CMK (cell line): ENCODE data around the gene RAB26.

ENCODE experiments used
- DNase-seq: peaks from one replicate; pipeline ENCODE4 v3.0.0-alpha.2; 2010; ENCODE audit warnings: low read depth

RAB26 gene

GRCh38 chr16:2159175-2159838 is 10.9 kb downstream of the RAB26 start:
- DNase-seq, result no peak

- no peak for DNase-seq
Measured at GRCh38 chr16:2160915-2161551, 12.6 kb downstream of the RAB26 start.

- DNase-seq, result no peak
Measured at GRCh38 chr16:2161911-2162310, 13.5 kb downstream of the RAB26 start.

- no peak for DNase-seq
Measured at GRCh38 chr16:2162676-2163118, 14.3 kb downstream of the RAB26 start.

GRCh38 chr16:2163211-2163881 is 14.9 kb downstream of the RAB26 start:
- no peak for DNase-seq

- DNase-seq, result no peak
Measured at GRCh38 chr16:2165861-2166260, 17.4 kb downstream of the RAB26 start.

GRCh38 chr16:2166263-2167067 is 18.0 kb downstream of the RAB26 start:
- DNase-seq, result no peak

GRCh38 chr16:2167068-2167638 is 18.7 kb downstream of the RAB26 start:
- no peak for DNase-seq

- DNase-seq, result no peak
Measured at GRCh38 chr16:2170080-2170479, 21.7 kb downstream of the RAB26 start.

GRCh38 chr16:2170587-2171435 is 22.4 kb downstream of the RAB26 start:
- no peak for DNase-seq

- DNase-seq, result no peak
Measured at GRCh38 chr16:2171601-2172178, 23.3 kb downstream of the RAB26 start.

GRCh38 chr16:2172688-2173335 is 24.4 kb downstream of the RAB26 start:
- no peak for DNase-seq

- no peak for DNase-seq
Measured at GRCh38 chr16:2173366-2173765, 24.9 kb downstream of the RAB26 start.

GRCh38 chr16:2173916-2174315 is 25.5 kb downstream of the RAB26 start:
- DNase-seq, result no peak

GRCh38 chr16:2174396-2175131 is 26.1 kb downstream of the RAB26 start:
- no peak for DNase-seq

- no peak for DNase-seq
Measured at GRCh38 chr16:2175454-2175853, 27.0 kb downstream of the RAB26 start.

- DNase-seq, result no peak
Measured at GRCh38 chr16:2176047-2176446, 27.6 kb downstream of the RAB26 start.

GRCh38 chr16:2177101-2177500 is 28.7 kb downstream of the RAB26 start:
- DNase-seq, result no peak

- DNase-seq, result no peak
Measured at GRCh38 chr16:2177561-2177960, 29.1 kb downstream of the RAB26 start.
